H1 (cell line): ENCODE measurements around the gene GPS2. TPM values are rescaled to one million over a fixed set of nuclear protein-coding genes. Genes with fewer than 3 reads are reported as not detected.
A peak's percentile ranks its signal among the peaks of the same experiment; 100 is the strongest.

ENCODE experiments used
- CBX8 ChIP-seq: fragments of 300-800, 300-1000 bp; sonication (generic); IDR thresholded peaks from 2 replicates; pipeline ENCODE4 v1.7.1; 2016; ENCODE audit warnings: low read depth, low read length, borderline replicate concordance
- CHD7 ChIP-seq: fragments of 300-600 bp; sonication (generic); IDR thresholded peaks from 2 replicates; pipeline ENCODE4 v1.7.1; 2012; ENCODE audit warnings: low read length, moderate library complexity, mild to moderate bottlenecking, inconsistent platforms; ENCODE audit not compliant: insufficient replicate concordance
- CTBP2 ChIP-seq: IDR thresholded peaks from 2 replicates; pipeline ENCODE4 v1.7.0; 2011; ENCODE audit warnings: borderline replicate concordance, mild to moderate bottlenecking, moderate library complexity, mixed read lengths, low read length; ENCODE audit not compliant: insufficient read depth, insufficient read length
- PHF8 ChIP-seq: fragments of 200-600 bp; sonication (generic); conservative IDR thresholded peaks from 2 replicates; pipeline ENCODE4 v1.7.1; 2012; ENCODE audit warnings: low read depth, mild to moderate bottlenecking, inconsistent platforms, low read length, moderate library complexity
- POLR2A ChIP-seq, 2 experiments: IDR thresholded peaks; 1 replicate in 1 of 2; 2 replicates in 1 of 2; pipeline ENCODE4 v1.6.1; 2011; ENCODE audit warnings: low read depth in 2 of 2, low read length in 2 of 2, mild to moderate bottlenecking in 2 of 2; ENCODE audit errors: control extremely low read depth in 1 of 2
- POU5F1 ChIP-seq: IDR thresholded peaks from 2 replicates; pipeline ENCODE4 v1.6.1; 2011; ENCODE audit warnings: low read depth, mild to moderate bottlenecking, low read length, moderate library complexity
- SIN3A ChIP-seq, 2 experiments: IDR thresholded peaks in 1 of 2; conservative IDR thresholded peaks in 1 of 2; 2 replicates each; pipeline ENCODE4 v1.6.1; 2011 to 2012; ENCODE audit warnings: low read length in 2 of 2, improper control_type of control experiment in 1 of 2, low read depth in 1 of 2, mild to moderate bottlenecking in 1 of 2
- SIRT6 ChIP-seq: IDR thresholded peaks from one replicate; pipeline ENCODE4 v1.7.1; 2012; ENCODE audit warnings: low read length, inconsistent platforms
- SP1 ChIP-seq: IDR thresholded peaks from 2 replicates; pipeline ENCODE4 v1.6.1; 2011; ENCODE audit warnings: low read depth, low read length
- SUZ12 ChIP-seq: fragments of 200-600 bp; sonication (generic); IDR thresholded peaks from 2 replicates; pipeline ENCODE4 v1.6.1; 2012; ENCODE audit warnings: mild to moderate bottlenecking, inconsistent platforms, low read length, moderate library complexity, mixed read lengths
- TAF7 ChIP-seq: optimal IDR thresholded peaks from 2 replicates; pipeline ENCODE3; 2011; ENCODE audit warnings: low read depth, mild to moderate bottlenecking, inconsistent platforms, low read length, moderate library complexity, borderline replicate concordance
- polyA plus RNA-seq, 7 experiments: library from polyadenylated mRNA; depleted of rRNA in 3 of 7; stranded (reverse) in 5 of 7; unstranded in 2 of 7; fragments of >200 nt in 5 of 7; fragments of 200-250 nt in 2 of 7; gene quantifications; 1 replicate in 5 of 7; 2 replicates in 1 of 7; 4 replicates in 1 of 7; pipeline versions ENCODE4 v1.2.1 to v1.2.3, GENCODE V29; 2011 to 2013; ENCODE audit warnings: missing spikeins in 2 of 7, mixed read lengths in 2 of 7
- total RNA-seq: library from RNA; stranded (reverse); fragmentation: NEBNext Ultra II Directional; extraction: Animal tissue kit (Norgen Biotek cat#: 25700); gene quantifications from 2 replicates; pipeline ENCODE4 v1.2.1, GENCODE V29; 2021

GPS2 gene
- total and polyA plus RNA-seq, 2 of the 8 experiments (the other 6 are each of a cell fraction or from before 2014, with no cell fraction given), result 67.0 to 152 TPM

GRCh38 chr17:7280519-7281073 lies 34.6 kb downstream of the GPS2 start (continued):
- TF ChIP-seq CHD7 (no peak), POLR2A (IDR thresholded peaks at IDR 0.05; ENCODE audit: control extremely low read depth in 1 of 2, low read depth in 2 of 2, low read length in 2 of 2) (peak in 1 of 2 experiments; percentile 79; a peak in 2 of 3 replicates), CBX8 (no peak), TAF7 (no peak), SIRT6 (no peak), CTBP2 (no peak), SP1 (peak; percentile 94), PHF8 (0 out of 2 replicates have a peak, but pooled peaks have one; percentile 35), POU5F1 (no peak), SIN3A (conservative IDR thresholded peaks at IDR 0.05 in 1 of 2, IDR thresholded peaks at IDR 0.05 in 1 of 2; ENCODE audit: low read depth in 1 of 2, low read length in 2 of 2) (peak; percentile 63 to 86; a peak in 3 of 4 replicates), SUZ12 (no peak)
